C4-2B (cell line): Measurements from ENCODE around the gene TAF1B.
"Not testable (repeated sequence)": the region's sequence is repeated elsewhere in the genome, so short reads cannot be mapped to it uniquely, and the experiment has no call there.

ENCODE experiments used
- H3K27ac ChIP-seq: fragments of 450-650 bp; 2 replicates; pipeline ENCODE4 v1.5.1; 2017
- CTCF ChIP-seq: fragments of 450-650 bp; conservative IDR thresholded peaks from 2 replicates; pipeline ENCODE4 v1.5.1; 2017; ENCODE audit warnings: mild to moderate bottlenecking
- ZFX ChIP-seq: fragments of 450-650 bp; IDR thresholded peaks from 2 replicates; pipeline ENCODE4 v1.6.1; 2017

The TAF1B gene

GRCh38 chr2:9910699-9911098, 67.4 kb downstream of the TAF1B start:
- H3K27ac ChIP-seq, result no peak overlapping the region
- TF ChIP-seq CTCF (no peak), ZFX (no peak)

DNA sequence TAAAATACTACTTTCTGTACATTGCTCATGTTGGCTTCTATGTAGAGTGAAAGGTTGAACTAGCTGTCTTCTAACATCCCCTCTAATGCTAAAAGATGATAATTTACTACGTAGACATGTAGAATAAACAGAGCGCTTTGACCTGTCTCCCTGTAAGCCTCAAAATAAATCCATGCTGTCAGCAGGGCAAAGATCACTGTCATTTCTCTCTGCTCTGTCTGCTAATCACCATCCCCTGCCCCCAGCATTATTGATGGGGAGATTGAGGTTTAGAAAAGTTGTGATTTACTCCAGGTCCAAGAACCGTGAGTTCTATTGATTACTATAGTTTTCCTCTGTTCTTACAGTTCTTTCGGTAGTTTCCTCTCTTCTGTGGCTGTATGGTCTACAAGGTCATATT, 69.2 kb downstream of the TAF1B start:
- H3K27ac ChIP-seq, result no peak overlapping the region

GRCh38 chr2:9914384-9915065, 71.3 kb downstream of the TAF1B start:
- TF ChIP-seq ZFX, result no peak
- no peak for TF ChIP-seq CTCF
- H3K27ac ChIP-seq, result no peak overlapping the region

More for the DNA sequence above, 69.2 kb downstream of the TAF1B start:
- TF ChIP-seq ZFX, result no peak
- TF ChIP-seq CTCF, result no peak

- H3K27ac ChIP-seq, result no peak overlapping the region
- TF ChIP-seq ZFX, result no peak
- TF ChIP-seq CTCF, result no peak
These were observed 75.0 kb downstream of the TAF1B start for GRCh38 chr2:9918275-9918674.

GRCh38 chr2:9919512-9919911, 76.2 kb downstream of the TAF1B start:
- H3K27ac ChIP-seq, result no peak overlapping the region
- TF ChIP-seq ZFX, result no peak
- no peak for TF ChIP-seq CTCF

DNA sequence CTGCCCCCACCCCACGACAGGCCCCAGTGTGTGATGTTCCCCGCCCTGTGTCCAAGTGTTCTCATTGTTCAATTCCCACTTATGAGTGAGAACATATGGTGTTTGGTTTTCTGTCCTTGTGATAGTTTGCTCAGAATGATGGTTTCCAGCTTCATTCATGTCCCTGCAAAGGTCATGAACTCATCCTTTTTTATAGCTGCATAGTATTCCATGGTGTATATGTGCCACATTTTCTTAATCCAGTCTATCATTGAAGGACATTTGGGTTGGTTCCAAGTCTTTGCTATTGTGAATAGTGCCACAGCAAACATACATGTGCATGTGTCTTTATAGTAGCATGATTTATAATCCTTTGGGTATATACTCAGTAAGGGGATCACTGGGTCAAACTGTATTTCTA, 83.7 kb downstream of the TAF1B start:
- not testable (repeated sequence) for H3K27ac ChIP-seq

- H3K27ac ChIP-seq, result no peak overlapping the region
- TF ChIP-seq CTCF (no peak), ZFX (no peak)
These were observed 94.0 kb downstream of the TAF1B start for GRCh38 chr2:9937258-9937657.

GRCh38 chr2:9937968-9938367, 94.7 kb downstream of the TAF1B start:
- no peak for TF ChIP-seq CTCF
- TF ChIP-seq ZFX, result no peak
- no peak overlapping the region for H3K27ac ChIP-seq
